Measurements from ENCODE around the gene MOB1B. TPM values are rescaled to one million over a fixed set of nuclear protein-coding genes. Genes with fewer than 3 reads are reported as not detected.

Gene MOB1B
- total and polyA plus RNA-seq, 3 donors from 2014 or later = 8.9 to 16.4 (median 15.0) TPM

- Histone ChIP-seq H3K27me3 (no peaks in the 10 kb centered on the region), H3K27ac (no peak overlapping the region), H3K36me3 (ENCODE audit: low read depth, missing control alignments) (no peaks in the 10 kb centered on the region), H3K4me3 (no peak overlapping the region), H3K4me1 (no peaks in the 10 kb centered on the region), H3K9me3 (no peaks in the 10 kb centered on the region)
- TF ChIP-seq, protein P1, sequence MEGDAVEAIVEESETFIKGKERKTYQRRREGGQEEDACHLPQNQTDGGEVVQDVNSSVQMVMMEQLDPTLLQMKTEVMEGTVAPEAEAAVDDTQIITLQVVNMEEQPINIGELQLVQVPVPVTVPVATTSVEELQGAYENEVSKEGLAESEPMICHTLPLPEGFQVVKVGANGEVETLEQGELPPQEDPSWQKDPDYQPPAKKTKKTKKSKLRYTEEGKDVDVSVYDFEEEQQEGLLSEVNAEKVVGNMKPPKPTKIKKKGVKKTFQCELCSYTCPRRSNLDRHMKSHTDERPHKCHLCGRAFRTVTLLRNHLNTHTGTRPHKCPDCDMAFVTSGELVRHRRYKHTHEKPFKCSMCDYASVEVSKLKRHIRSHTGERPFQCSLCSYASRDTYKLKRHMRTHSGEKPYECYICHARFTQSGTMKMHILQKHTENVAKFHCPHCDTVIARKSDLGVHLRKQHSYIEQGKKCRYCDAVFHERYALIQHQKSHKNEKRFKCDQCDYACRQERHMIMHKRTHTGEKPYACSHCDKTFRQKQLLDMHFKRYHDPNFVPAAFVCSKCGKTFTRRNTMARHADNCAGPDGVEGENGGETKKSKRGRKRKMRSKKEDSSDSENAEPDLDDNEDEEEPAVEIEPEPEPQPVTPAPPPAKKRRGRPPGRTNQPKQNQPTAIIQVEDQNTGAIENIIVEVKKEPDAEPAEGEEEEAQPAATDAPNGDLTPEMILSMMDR (IDR thresholded peaks at IDR 0.05) = no peak
- TF ChIP-seq POLR2A (IDR thresholded peaks at IDR 0.05) = no peak
- no peak for DNase-seq
- 93% methylated on average over 4 of the region's 4 CpGs for WGBS, 2 donors
- intact Hi-C loops (cut with DNase I; ENCODE audit: low total_unique reads) = no loop called here
These were observed 34.1 kb downstream of the MOB1B start for GRCh38 chr4:70936200-70936787.

DNA sequence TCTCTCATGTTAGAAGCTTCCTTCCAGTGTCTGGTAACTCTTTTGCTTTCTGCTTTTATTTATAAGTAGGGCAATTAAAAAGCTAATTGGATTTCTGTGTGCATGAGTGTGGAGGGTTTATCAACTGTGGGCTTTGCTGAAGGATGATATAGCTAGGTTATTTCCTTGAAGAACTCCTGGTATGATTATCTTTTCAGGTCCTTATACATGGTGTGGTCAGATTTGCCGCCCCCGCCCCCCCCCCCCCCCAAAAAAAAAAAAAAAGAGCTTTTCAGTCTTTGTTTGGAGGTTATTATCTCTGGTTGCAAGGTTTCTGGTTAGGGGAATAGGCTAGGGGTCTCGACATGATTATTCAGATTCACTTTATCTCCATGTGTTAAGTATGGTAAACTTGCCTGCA lies 35.9 kb downstream of the MOB1B start:
- WGBS, 2 donors = 51 to 67% methylated on average over 3 of the region's 3 CpGs
- TF ChIP-seq, protein P1 (IDR thresholded peaks at IDR 0.05) = no peak
- no peak for TF ChIP-seq POLR2A (IDR thresholded peaks at IDR 0.05)
- Histone ChIP-seq H3K9me3 (no peaks in the 10 kb centered on the region), H3K4me1 (no peaks in the 10 kb centered on the region), H3K36me3 (ENCODE audit: low read depth, missing control alignments) (no peaks in the 10 kb centered on the region), H3K27me3 (no peaks in the 10 kb centered on the region), H3K4me3 (no peak overlapping the region), H3K27ac (no peak overlapping the region)
- intact Hi-C loops (cut with DNase I; ENCODE audit: low total_unique reads) = no loop called here
- DNase-seq = no peak

DNA sequence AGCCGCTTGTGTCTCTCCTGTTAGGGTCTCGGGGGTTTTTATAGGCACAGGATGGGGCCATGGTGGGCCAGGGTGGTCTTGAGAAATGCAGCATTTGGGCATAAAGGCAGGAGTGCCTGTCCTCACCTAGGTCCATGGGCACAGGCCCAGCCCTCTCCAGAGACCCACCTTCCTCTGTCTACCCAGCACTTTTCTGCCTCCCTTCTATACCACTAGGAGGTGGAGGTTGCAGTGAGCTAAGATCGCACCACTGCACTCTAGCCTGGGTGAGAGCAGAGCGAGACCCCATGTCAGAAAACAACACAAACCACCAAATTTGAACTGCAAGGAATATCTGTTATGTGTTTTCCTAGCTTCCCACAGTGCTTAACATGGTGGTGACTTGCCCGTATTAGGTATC lies 38.0 kb downstream of the MOB1B start:
- WGBS, 2 donors = 95 to 100% methylated on average over 4 to 5 of the region's 5 CpGs
- no peak for DNase-seq

GRCh38 chr4:70943114-70943513 lies 40.9 kb downstream of the MOB1B start:
- TF ChIP-seq, protein P1 (IDR thresholded peaks at IDR 0.05) = no peak
- TF ChIP-seq POLR2A (IDR thresholded peaks at IDR 0.05) = no peak
- H3K27me3 ChIP-seq = no peaks in the 10 kb centered on the region

More for the DNA sequence above, 38.0 kb downstream of the MOB1B start:
- no peak for TF ChIP-seq POLR2A (IDR thresholded peaks at IDR 0.05)
- TF ChIP-seq, protein P1 (IDR thresholded peaks at IDR 0.05) = no peak
- H3K9me3 ChIP-seq = no peaks in the 10 kb centered on the region
- no peaks in the 10 kb centered on the region for H3K36me3 ChIP-seq (ENCODE audit: low read depth, missing control alignments)
- no peaks in the 10 kb centered on the region for H3K27me3 ChIP-seq
- no peak overlapping the region for H3K27ac ChIP-seq
- H3K4me3 ChIP-seq = no peak overlapping the region
- intact Hi-C loops (cut with DNase I; ENCODE audit: low total_unique reads) = no loop called here
- H3K4me1 ChIP-seq = no peaks in the 10 kb centered on the region

GRCh38 chr4:70945046-70945445 lies 42.9 kb downstream of the MOB1B start:
- Histone ChIP-seq H3K4me3 (no peak overlapping the region), H3K36me3 (ENCODE audit: low read depth, missing control alignments) (no peaks in the 10 kb centered on the region), H3K9me3 (no peaks in the 10 kb centered on the region), H3K27me3 (no peaks in the 10 kb centered on the region), H3K27ac (no peak overlapping the region), H3K4me1 (no peaks in the 10 kb centered on the region)
- DNase-seq = no peak
- TF ChIP-seq, protein P1 (IDR thresholded peaks at IDR 0.05) = no peak
- no peak for TF ChIP-seq POLR2A (IDR thresholded peaks at IDR 0.05)
- intact Hi-C loops (cut with DNase I; ENCODE audit: low total_unique reads) = no loop called here
- 52 to 54% methylated on average over 3 of the region's 3 CpGs for WGBS, 2 donors

More at GRCh38 chr4:70943114-70943513, 40.9 kb downstream of the MOB1B start:
- Histone ChIP-seq H3K36me3 (ENCODE audit: low read depth, missing control alignments) (no peaks in the 10 kb centered on the region), H3K4me3 (no peak overlapping the region), H3K4me1 (no peaks in the 10 kb centered on the region), H3K9me3 (no peaks in the 10 kb centered on the region), H3K27ac (no peak overlapping the region)
- intact Hi-C loops (cut with DNase I; ENCODE audit: low total_unique reads) = no loop called here
- no peak for DNase-seq
